ENCODE results near the gene SFR1.

- TF ChIP-seq CTCF (IDR thresholded peaks at IDR 0.05) (peak in 1 of 4 experiments; percentile 20), EP300 (IDR thresholded peaks at IDR 0.05) (no peak), POLR2AphosphoS5 (IDR thresholded peaks at IDR 0.05) (no peak)
These were observed 41.2 kb upstream of the SFR1 start for GRCh38 chr10:104080762-104081161.
